Gastrocnemius medialis (tissue), 4 donors: ENCODE results near the gene JDP2.

ENCODE experiments used
- POLR2A ChIP-seq, 2 donors: fragments of 450-650 bp; IDR thresholded peaks; one replicate each; pipeline ENCODE4 v1.6.1; 2017; ENCODE audit warnings: antibody characterized with exemption in 2 of 2, mild to moderate bottlenecking in 2 of 2, moderate library complexity in 2 of 2
- TF ChIP-seq, protein P1 (sequence below), 5 experiments: fragments of 450-650 bp in 3 of 5; fragments of 200-600 bp in 2 of 5; sonication (generic) in 2 of 5; IDR thresholded peaks in 4 of 5; conservative IDR thresholded peaks in 1 of 5; 1 replicate in 4 of 5; 2 replicates in 1 of 5; pipeline ENCODE4 v1.5.1; 2016 to 2019; ENCODE audit warnings: antibody characterized with exemption in 5 of 5, mild to moderate bottlenecking in 3 of 5, moderate library complexity in 3 of 5

GRCh38 chr14:75476274-75476995, 48.6 kb downstream of the JDP2 start:
- TF ChIP-seq, protein P1, sequence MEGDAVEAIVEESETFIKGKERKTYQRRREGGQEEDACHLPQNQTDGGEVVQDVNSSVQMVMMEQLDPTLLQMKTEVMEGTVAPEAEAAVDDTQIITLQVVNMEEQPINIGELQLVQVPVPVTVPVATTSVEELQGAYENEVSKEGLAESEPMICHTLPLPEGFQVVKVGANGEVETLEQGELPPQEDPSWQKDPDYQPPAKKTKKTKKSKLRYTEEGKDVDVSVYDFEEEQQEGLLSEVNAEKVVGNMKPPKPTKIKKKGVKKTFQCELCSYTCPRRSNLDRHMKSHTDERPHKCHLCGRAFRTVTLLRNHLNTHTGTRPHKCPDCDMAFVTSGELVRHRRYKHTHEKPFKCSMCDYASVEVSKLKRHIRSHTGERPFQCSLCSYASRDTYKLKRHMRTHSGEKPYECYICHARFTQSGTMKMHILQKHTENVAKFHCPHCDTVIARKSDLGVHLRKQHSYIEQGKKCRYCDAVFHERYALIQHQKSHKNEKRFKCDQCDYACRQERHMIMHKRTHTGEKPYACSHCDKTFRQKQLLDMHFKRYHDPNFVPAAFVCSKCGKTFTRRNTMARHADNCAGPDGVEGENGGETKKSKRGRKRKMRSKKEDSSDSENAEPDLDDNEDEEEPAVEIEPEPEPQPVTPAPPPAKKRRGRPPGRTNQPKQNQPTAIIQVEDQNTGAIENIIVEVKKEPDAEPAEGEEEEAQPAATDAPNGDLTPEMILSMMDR (IDR thresholded peaks at IDR 0.05 in 4 of 5, conservative IDR thresholded peaks at IDR 0.05 in 1 of 5) = no peak
- TF ChIP-seq POLR2A (IDR thresholded peaks at IDR 0.05) = no peak
